Left ventricle myocardium inferior (tissue), 1 donor: ENCODE measurements around the gene TCEA3. TPM values are rescaled to one million over a fixed set of nuclear protein-coding genes. Genes with fewer than 3 reads are reported as not detected.

ENCODE experiments used
- DNase-seq: peaks from one replicate; pipeline ENCODE4 v3.0.0-alpha.2; 2020
- H3K27ac ChIP-seq: fragments of 200-600 bp; replicated peaks from 2 replicates; pipeline ENCODE4 v1.8.0; 2021
- H3K27me3 ChIP-seq: fragments of 200-600 bp; 2 replicates; pipeline ENCODE4 v1.8.0; 2021; ENCODE audit warnings: low read depth
- H3K36me3 ChIP-seq: fragments of 200-600 bp; 2 replicates; pipeline ENCODE4 v1.8.0; 2021
- H3K4me1 ChIP-seq: fragments of 200-600 bp; 2 replicates; pipeline ENCODE4 v1.8.0; 2021
- H3K4me3 ChIP-seq: fragments of 200-600 bp; 2 replicates; pipeline ENCODE4 v1.8.0; 2021; ENCODE audit warnings: mild to moderate bottlenecking, moderate library complexity
- H3K9me3 ChIP-seq: fragments of 200-600 bp; replicated peaks from 2 replicates; pipeline ENCODE4 v1.8.0; 2021
- CTCF ChIP-seq: fragments of 200-600 bp; IDR thresholded peaks from 2 replicates; pipeline ENCODE4 v1.8.0; 2021; ENCODE audit warnings: antibody characterized with exemption, mild to moderate bottlenecking, borderline replicate concordance
- intact Hi-C: fragments of 100-400 bp; cut with micrococcal nuclease; formaldehyde crosslinking; loops from one replicate; pipeline ENCODE4 v1.11.0; 2022
- total RNA-seq: library from RNA; stranded (reverse); fragmentation: NEBNext Ultra II Directional; extraction: Animal tissue kit (Norgen Biotek cat#: 25700); gene quantifications from one replicate; pipeline ENCODE4 v1.2.1, GENCODE V29; 2021
- donor health status: DM: no; HTN: yes; CAD: no; lungs with severe emphysema.

The TCEA3 gene
- total RNA-seq, 1 donor from 2014 or later = 78.6 TPM

GRCh38 chr1:23366146-23366545, 58.4 kb downstream of the TCEA3 start:
- TF ChIP-seq CTCF = no peak
- H3K27me3 ChIP-seq = no peaks in the 10 kb centered on the region
- H3K4me1 ChIP-seq = peaks cover 46% of the 10 kb centered on the region
- intact Hi-C loops = no loop called here
- H3K4me3 ChIP-seq = peak overlapping the region; percentile 88
- no peak for DNase-seq
- H3K36me3 ChIP-seq = peaks cover 61% of the 10 kb centered on the region
- H3K9me3 ChIP-seq = peaks cover 56% of the 10 kb centered on the region
- H3K27ac ChIP-seq = no peak overlapping the region

GRCh38 chr1:23362218-23362713, 62.3 kb downstream of the TCEA3 start:
- H3K4me3 ChIP-seq = no peak overlapping the region
- H3K36me3 ChIP-seq = peaks cover 91% of the 10 kb centered on the region
- peaks cover 20% of the 10 kb centered on the region for H3K4me1 ChIP-seq
- H3K27ac ChIP-seq = no peak overlapping the region
- no peak for DNase-seq
- TF ChIP-seq CTCF = no peak
- H3K9me3 ChIP-seq = peaks cover 84% of the 10 kb centered on the region
- intact Hi-C loops = no loop called here
- H3K27me3 ChIP-seq = no peaks in the 10 kb centered on the region

DNA sequence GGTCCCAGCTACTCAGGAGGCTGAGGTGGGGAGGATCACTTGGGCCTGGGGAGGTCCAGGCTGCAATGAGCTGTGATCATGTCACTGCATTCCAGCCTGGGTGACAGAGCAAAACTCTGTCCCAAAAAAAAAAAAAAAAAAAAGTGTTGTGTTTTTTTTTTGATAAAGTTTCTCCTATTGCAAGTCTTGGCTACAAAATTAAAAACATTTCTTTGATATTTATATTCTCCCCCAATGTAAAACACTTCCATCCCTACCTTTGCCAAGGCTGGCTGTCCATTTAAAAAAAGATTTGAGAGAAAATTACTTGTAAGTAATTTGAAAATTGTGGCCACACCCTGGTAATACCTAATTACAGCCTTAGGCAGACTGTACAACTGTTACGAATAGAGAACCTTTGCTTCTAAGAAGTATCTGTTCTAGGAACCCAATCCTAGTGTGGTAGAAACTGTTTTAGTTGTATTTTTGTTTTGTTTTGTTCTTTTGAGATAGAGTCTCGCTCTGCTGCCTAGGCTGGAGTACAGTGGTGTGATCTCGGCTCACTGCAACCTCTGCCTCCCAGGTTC, 66.2 kb downstream of the TCEA3 start:
- Histone ChIP-seq H3K27me3 (no peaks in the 10 kb centered on the region), H3K36me3 (peaks cover 53% of the 10 kb centered on the region), H3K27ac (peak overlapping the region; percentile 56), H3K9me3 (peaks cover 50% of the 10 kb centered on the region), H3K4me3 (no peak overlapping the region), H3K4me1 (peaks cover 16% of the 10 kb centered on the region)
- intact Hi-C loops = no loop called here
- TF ChIP-seq CTCF = no peak
- DNase-seq = no peak

DNA sequence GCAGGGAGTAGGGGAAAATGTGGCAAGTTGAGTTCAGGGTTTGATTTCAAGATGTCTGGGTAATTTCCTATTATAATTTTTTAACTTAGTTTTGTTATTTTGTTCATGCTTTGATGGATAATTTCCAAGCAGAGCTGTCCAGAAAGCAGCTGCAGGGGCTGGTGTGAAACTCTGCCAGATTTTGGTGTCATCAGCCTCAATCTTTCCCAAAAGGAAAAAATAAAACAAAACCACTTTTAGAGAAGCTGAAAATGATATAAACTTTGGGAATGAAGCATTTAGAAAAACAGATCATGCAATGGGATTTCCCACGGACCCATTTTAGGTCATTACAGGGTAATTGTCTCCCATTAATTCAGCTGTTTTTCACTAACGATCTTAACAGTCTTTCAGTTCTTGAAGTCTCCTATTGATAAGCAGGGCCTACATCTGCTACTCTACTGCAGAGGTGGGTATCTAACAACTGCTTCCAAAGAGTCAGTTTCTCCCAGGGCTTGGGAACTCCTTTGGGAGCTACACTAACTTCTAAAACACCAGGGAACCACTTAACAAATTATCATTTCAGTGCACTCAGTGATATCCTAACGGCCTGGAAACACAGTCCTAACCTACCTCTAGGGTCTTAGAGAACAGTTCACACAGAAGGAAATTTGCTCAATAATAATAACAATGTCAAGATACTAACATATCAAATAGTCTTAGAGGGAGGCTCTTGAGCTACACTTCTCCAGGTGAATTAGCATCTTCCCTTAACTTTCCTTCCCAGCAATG, 67.2 kb downstream of the TCEA3 start:
- intact Hi-C loops = no loop called here
- Histone ChIP-seq H3K9me3 (peaks cover 40% of the 10 kb centered on the region), H3K4me3 (no peak overlapping the region), H3K36me3 (peaks cover 42% of the 10 kb centered on the region), H3K27ac (peak overlapping the region; percentile 56), H3K27me3 (no peaks in the 10 kb centered on the region), H3K4me1 (peaks cover 16% of the 10 kb centered on the region)
- no peak for DNase-seq
- no peak for TF ChIP-seq CTCF

DNA sequence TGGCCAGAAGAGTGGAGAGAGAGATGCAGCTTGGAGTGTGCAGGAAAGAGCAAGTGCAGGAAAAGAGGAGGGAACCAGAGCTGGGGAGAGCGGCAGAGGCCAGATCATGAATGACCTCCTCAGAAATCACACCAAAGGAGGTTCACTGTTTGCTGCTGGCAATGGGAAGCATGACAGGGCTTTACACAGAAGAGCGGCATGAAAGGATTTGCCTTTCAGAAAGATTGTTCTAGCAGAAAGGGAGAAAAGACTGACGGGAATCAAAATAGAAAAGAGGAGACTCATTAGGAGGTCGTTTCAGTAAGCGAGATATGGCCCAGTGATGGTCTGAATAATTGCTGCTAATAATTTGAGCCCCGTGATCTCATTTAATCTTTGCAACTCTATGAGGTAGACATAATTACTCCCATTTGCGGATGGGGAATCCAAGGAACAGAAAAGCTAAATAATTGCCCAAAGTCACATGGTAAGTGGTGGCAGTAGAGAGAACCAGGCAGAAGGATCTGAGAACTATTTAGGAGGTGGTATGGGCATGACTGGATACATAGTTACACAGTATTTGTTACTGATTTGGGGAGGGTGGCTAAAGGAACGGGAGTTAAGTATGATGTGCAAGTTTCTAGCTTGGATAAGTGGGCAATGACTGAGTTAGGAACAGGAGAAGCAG, 67.9 kb downstream of the TCEA3 start:
- intact Hi-C loops = no loop called here

More for the DNA sequence above, 67.9 kb downstream of the TCEA3 start:
- H3K4me3 ChIP-seq = no peak overlapping the region
- H3K4me1 ChIP-seq = peaks cover 16% of the 10 kb centered on the region
- H3K27me3 ChIP-seq = no peaks in the 10 kb centered on the region
- no peak for DNase-seq
- peaks cover 35% of the 10 kb centered on the region for H3K36me3 ChIP-seq
- peak overlapping the region; percentile 56 for H3K27ac ChIP-seq
- TF ChIP-seq CTCF = no peak
- peaks cover 32% of the 10 kb centered on the region for H3K9me3 ChIP-seq
